Endothelial cell of umbilical vein (primary cell): ENCODE results near the gene CNTD1. TPM values are rescaled to one million over a fixed set of nuclear protein-coding genes. Genes with fewer than 3 reads are reported as not detected.
A peak's percentile ranks its signal among the peaks of the same experiment; 100 is the strongest.

ENCODE experiments used
- BruUV-seq: library from RNA; stranded (reverse); fragments of 400-500 nt; replicated peaks from 2 replicates; lab custom pipeline; 2021; lab: Mats Ljungman, UMichigan
- CTCF ChIA-PET: fragments of 300-600, 350-600 bp; sonication (Branson Sonifier 250); formaldehyde crosslinking; loops from one replicate; lab custom pipeline; 2021; ENCODE audit warnings: antibody characterized with exemption, inconsistent platforms; lab: Charles Lee
- POLR2A ChIA-PET: fragments of 300-600, 350-600 bp; sonication (Branson Sonifier 250); formaldehyde crosslinking; loops from one replicate; lab custom pipeline; 2021; ENCODE audit warnings: antibody characterized with exemption, inconsistent platforms; lab: Charles Lee
- DNase-seq: peaks from one replicate; pipeline ENCODE4 v3.0.0-alpha.2; 2011; ENCODE audit warnings: low read depth, low spot score
- FAIRE-seq: peaks from 2 replicates; lab custom pipeline; 2011; peaks lifted over from hg19 to GRCh38; lab: Jason Lieb, UNC
- H2AFZ ChIP-seq: 2 replicates; pipeline ENCODE4 v1.6.0; 2012; ENCODE audit warnings: low read depth, low read length, control low read depth, inconsistent platforms
- H3K27ac ChIP-seq: 2 replicates; pipeline ENCODE4 v1.5.1; 2011; ENCODE audit warnings: low read depth, mild to moderate bottlenecking, control low read depth, low read length, moderate library complexity; ENCODE audit not compliant: insufficient read depth
- H3K27me3 ChIP-seq, 2 experiments: 2 replicates each; pipeline versions ENCODE4 v1.6.0 to v1.6.1; 2011; ENCODE audit warnings: low read length in 2 of 2, mixed read lengths in 1 of 2; ENCODE audit not compliant: control insufficient read depth in 2 of 2, insufficient read depth in 2 of 2
- H3K36me3 ChIP-seq, 2 experiments: 2 replicates in 1 of 2; 3 replicates in 1 of 2; pipeline ENCODE4 v1.5.1; 2011; ENCODE audit warnings: low read length in 2 of 2, mild to moderate bottlenecking in 1 of 2, moderate library complexity in 1 of 2; ENCODE audit not compliant: control insufficient read depth in 2 of 2, insufficient read depth in 2 of 2; ENCODE audit errors: extremely low read depth in 1 of 2
- H3K4me1 ChIP-seq: 3 replicates; pipeline ENCODE4 v1.5.1; 2011; ENCODE audit warnings: mild to moderate bottlenecking, low read length; ENCODE audit not compliant: control insufficient read depth, insufficient read depth; ENCODE audit errors: extremely low read depth
- H3K4me2 ChIP-seq: 2 replicates; pipeline ENCODE4 v1.6.1; 2011; ENCODE audit warnings: low read length, control low read depth, mixed read lengths; ENCODE audit not compliant: insufficient read depth
- H3K4me3 ChIP-seq, 3 experiments: fragments of 200-600 bp in 1 of 3; sonication (generic), shearing (Covaris generic) in 1 of 3; replicated peaks in 1 of 3; 2 replicates each; pipeline ENCODE4 v1.5.1; 2011 to 2016; ENCODE audit warnings: control low read depth in 3 of 3, low read length in 3 of 3, mild to moderate bottlenecking in 2 of 3, inconsistent platforms in 1 of 3, low read depth in 1 of 3, moderate library complexity in 1 of 3; ENCODE audit not compliant: insufficient read depth in 1 of 3
- H3K79me2 ChIP-seq: 2 replicates; pipeline ENCODE4 v1.6.0; 2012; ENCODE audit warnings: low read length, inconsistent platforms; ENCODE audit not compliant: control insufficient read depth, insufficient read depth
- H3K9ac ChIP-seq: replicated peaks from 2 replicates; pipeline ENCODE3; 2011; ENCODE audit warnings: low read length, control low read depth; ENCODE audit not compliant: insufficient read depth; ENCODE audit errors: extremely low read depth
- H3K9me1 ChIP-seq: replicated peaks from 3 replicates; pipeline ENCODE4 v1.6.0; 2011; ENCODE audit warnings: mild to moderate bottlenecking, low read length; ENCODE audit not compliant: control insufficient read depth, insufficient read depth; ENCODE audit errors: extremely low read depth
- H3K9me3 ChIP-seq: replicated peaks from 2 replicates; pipeline ENCODE4 v1.5.1; 2012; ENCODE audit warnings: low read length, inconsistent platforms; ENCODE audit not compliant: control insufficient read depth, insufficient read depth
- H4K20me1 ChIP-seq: replicated peaks from 2 replicates; pipeline ENCODE3; 2011; ENCODE audit warnings: mild to moderate bottlenecking, low read length; ENCODE audit not compliant: control insufficient read depth, insufficient read depth; ENCODE audit errors: extremely low read depth
- CTCF ChIP-seq, 2 donors: IDR thresholded peaks; 1 replicate in 1 of 2; 2 replicates in 1 of 2; pipeline ENCODE4 v1.5.1; 2011; ENCODE audit warnings: low read length in 2 of 2, mild to moderate bottlenecking in 2 of 2, moderate library complexity in 2 of 2, control low read depth in 1 of 2, inconsistent platforms in 1 of 2, low read depth in 1 of 2; ENCODE audit not compliant: insufficient read depth in 1 of 2; ENCODE audit errors: extremely low read depth in 1 of 2
- EZH2 ChIP-seq: IDR thresholded peaks from 2 replicates; pipeline ENCODE4 v1.6.1; 2012; ENCODE audit warnings: borderline replicate concordance, low read depth, mild to moderate bottlenecking, moderate library complexity, low read length, inconsistent platforms; ENCODE audit not compliant: severe bottlenecking
- FOS ChIP-seq: IDR thresholded peaks from 2 replicates; pipeline ENCODE4 v1.6.1; 2011; ENCODE audit warnings: mild to moderate bottlenecking, low read length, moderate library complexity, borderline replicate concordance; ENCODE audit not compliant: insufficient read depth
- GATA2 ChIP-seq: IDR thresholded peaks from 2 replicates; pipeline ENCODE4 v1.7.0; 2011; ENCODE audit warnings: low read depth, mild to moderate bottlenecking, moderate library complexity, mixed read lengths, low read length; ENCODE audit not compliant: insufficient read length, insufficient read depth
- JUN ChIP-seq: IDR thresholded peaks from 2 replicates; pipeline ENCODE4 v1.6.1; 2011; ENCODE audit warnings: borderline replicate concordance, low read depth; ENCODE audit not compliant: insufficient read length, insufficient read depth
- MAX ChIP-seq: IDR thresholded peaks from 2 replicates; pipeline ENCODE4 v1.6.1; 2011; ENCODE audit not compliant: insufficient read depth, insufficient read length
- MYC ChIP-seq: IDR thresholded peaks from one replicate; pipeline ENCODE4 v1.6.1; 2011; ENCODE audit warnings: mild to moderate bottlenecking, low read depth, low read length
- POLR2A ChIP-seq: IDR thresholded peaks from 2 replicates; pipeline ENCODE4 v1.6.1; 2012; ENCODE audit warnings: low read depth, mild to moderate bottlenecking, control low read depth, low read length
- POLR2AphosphoS5 ChIP-seq: IDR thresholded peaks from 2 replicates; pipeline ENCODE4 v1.6.1; 2012; ENCODE audit warnings: low read depth, mild to moderate bottlenecking, control low read depth, low read length, moderate library complexity; ENCODE audit not compliant: insufficient read depth
- dilution Hi-C: fragments of 300-500 bp; cut with MboI; formaldehyde crosslinking; loops from one replicate; pipeline ENCODE4 v1.15.0; 2019; ENCODE audit warnings: low sequenced_read_pairs; ENCODE audit not compliant: extremely low pct_ligation_motif_present
- intact Hi-C: fragments of 100-400 bp; cut with micrococcal nuclease; formaldehyde crosslinking; loops from one replicate; pipeline ENCODE4 v1.10.0; 2022
- polyA plus RNA-seq, 4 experiments: library from polyadenylated mRNA; depleted of rRNA in 3 of 4; stranded (reverse) in 3 of 4; unstranded in 1 of 4; fragments of >200 nt; gene quantifications; 2 replicates each; pipeline versions ENCODE4 v1.2.1 to v1.2.3, GENCODE V29; 2011 to 2012; ENCODE audit warnings: missing spikeins in 1 of 4
- total RNA-seq: library from RNA; stranded (reverse); gene quantifications from 2 replicates; pipeline ENCODE4 v1.2.3, GENCODE V29; 2021

Gene CNTD1
- total and polyA plus RNA-seq, 2 donors (not counting 3 experiments of a cell fraction or from before 2014, with no cell fraction given), result not detected

GRCh38 chr17:42832213-42832933 lies 33.7 kb downstream of the CNTD1 start:
- BruUV-seq, result no TSS peak
- ChIA-PET POLR2A (no interaction called here), CTCF (interaction anchor here (0.8 to 2.1 kb wide), 3 partner anchors 8 to 254 kb away, joined by 3 to 18 read pairs (median 3); partner anchors contain the start of genes BECN1 and PSMC3IP)
- Histone ChIP-seq H4K20me1 (no peaks in the 10 kb centered on the region), H3K27me3 (peaks cover 6 to 10% of the 10 kb centered on the region in 2 experiments), H3K79me2 (peaks cover 24% of the 10 kb centered on the region), H3K9ac (peak overlapping the region; percentile 86), H3K4me2 (peak overlapping the region; percentile 68), H3K4me3 (peak overlapping the region; percentile 58 to 81 (median 80)), H2AFZ (peak overlapping the region; percentile 68), H3K9me3 (no peaks in the 10 kb centered on the region), H3K9me1 (no peaks in the 10 kb centered on the region), H3K4me1 (peaks cover 17% of the 10 kb centered on the region), H3K36me3 (peaks cover 2 to 6% of the 10 kb centered on the region in 2 experiments), H3K27ac (peak overlapping the region; percentile 71)
- dilution Hi-C loops (no loop called here), intact Hi-C loops (no loop called here)
- DNase-seq (no peak), FAIRE-seq (no peak)
- no peak for TF ChIP-seq JUN
- no peak for TF ChIP-seq EZH2
- TF ChIP-seq FOS, result no peak
- TF ChIP-seq MYC, result no peak
- no peak for TF ChIP-seq MAX
- no peak for TF ChIP-seq GATA2
- no peak for TF ChIP-seq POLR2A
- TF ChIP-seq CTCF (IDR thresholded peaks at IDR 0.05; ENCODE audit: extremely low read depth in 1 of 2, insufficient read depth in 1 of 2, low read depth in 1 of 2, low read length in 2 of 2), result no peak
- no peak for TF ChIP-seq POLR2AphosphoS5
